Dedifferentiated amniotic fluid mesenchymal stem cell (primary cell): Measurements from ENCODE around the gene PMP22.
"Not testable (repeated sequence)": the region's sequence is repeated elsewhere in the genome, so short reads cannot be mapped to it uniquely, and the experiment has no call there.

Experiments
- DNase-seq: peaks from one replicate; pipeline ENCODE4 v3.0.0-alpha.2; 2016; ENCODE audit errors: extremely low spot score

Gene PMP22

GRCh38 chr17:15255713-15256454 is 9.2 kb downstream of the PMP22 start:
- no peak for DNase-seq

- DNase-seq = no peak
Observed at GRCh38 chr17:15250135-15250860, 14.8 kb downstream of the PMP22 start.

GRCh38 chr17:15249487-15249886 is 15.6 kb downstream of the PMP22 start:
- DNase-seq = no peak

GRCh38 chr17:15247891-15248529 is 17.1 kb downstream of the PMP22 start:
- DNase-seq = no peak

GRCh38 chr17:15245054-15245453 is 20.1 kb downstream of the PMP22 start:
- DNase-seq = no peak

- no peak for DNase-seq
Observed at GRCh38 chr17:15240644-15241043, 24.5 kb downstream of the PMP22 start.

GRCh38 chr17:15239491-15239890 is 25.6 kb downstream of the PMP22 start:
- no peak for DNase-seq

- DNase-seq = no peak
Observed at GRCh38 chr17:15238676-15239422, 26.3 kb downstream of the PMP22 start.

- no peak for DNase-seq
Observed at GRCh38 chr17:15238057-15238456, 27.1 kb downstream of the PMP22 start.

- DNase-seq = no peak
Observed at GRCh38 chr17:15237106-15237425, 28.1 kb downstream of the PMP22 start.

- no peak for DNase-seq
Observed at GRCh38 chr17:15236281-15237105, 28.6 kb downstream of the PMP22 start.

GRCh38 chr17:15233971-15234370 is 31.2 kb downstream of the PMP22 start:
- DNase-seq = no peak

GRCh38 chr17:15233022-15233805 is 31.9 kb downstream of the PMP22 start:
- DNase-seq = no peak

GRCh38 chr17:15232517-15232915 is 32.6 kb downstream of the PMP22 start:
- DNase-seq = no peak

- DNase-seq = no peak
Observed at GRCh38 chr17:15231851-15232516, 33.1 kb downstream of the PMP22 start.

GRCh38 chr17:15230866-15231265 is 34.3 kb downstream of the PMP22 start:
- DNase-seq = no peak

- not testable (repeated sequence) for DNase-seq
Observed at GRCh38 chr17:15221827-15222226, 43.3 kb downstream of the PMP22 start.

GRCh38 chr17:15220785-15221184 is 44.3 kb downstream of the PMP22 start:
- no peak for DNase-seq

GRCh38 chr17:15216481-15216880 is 48.6 kb downstream of the PMP22 start:
- DNase-seq = no peak
